HepG2 (cell line): ENCODE results near the gene CASTOR1. TPM values are rescaled to one million over a fixed set of nuclear protein-coding genes. Genes with fewer than 3 reads are reported as not detected.

Experiments used
- CBX2 ChIP-seq, 2 experiments: fragments of 200-600 bp in 1 of 2; sonication (generic); formaldehyde crosslinking in 1 of 2; IDR thresholded peaks; 2 replicates each; pipeline versions ENCODE4 v1.7.0 to v1.8.1; 2018 to 2022; ENCODE audit warnings: low read depth in 2 of 2, low read length in 1 of 2, mild to moderate bottlenecking in 1 of 2, missing genetic modification reagents in 1 of 2
- EHMT2 ChIP-seq: fragments of 200-600 bp; sonication (generic); IDR thresholded peaks from 2 replicates; pipeline ENCODE4 v1.7.0; 2017; ENCODE audit warnings: antibody characterized with exemption, low read depth, low read length, borderline replicate concordance
- FOXK1 ChIP-seq: sonication (generic); formaldehyde crosslinking; IDR thresholded peaks from 2 replicates; pipeline ENCODE4 v1.4.0; 2020; ENCODE audit warnings: low read depth, missing genetic modification reagents, borderline replicate concordance
- GATA4 ChIP-seq: sonication (generic); IDR thresholded peaks from 2 replicates; pipeline ENCODE4 v1.6.1; 2016; ENCODE audit warnings: antibody characterized with exemption, low read depth, borderline replicate concordance
- HNRNPLL ChIP-seq: fragments of 200-400 bp; formaldehyde crosslinking; IDR thresholded peaks from 2 replicates; pipeline ENCODE4 v1.6.1; 2017; ENCODE audit warnings: mild to moderate bottlenecking, low read depth, low read length; ENCODE audit not compliant: poor library complexity, severe bottlenecking
- MATR3 ChIP-seq: sonication (generic); formaldehyde crosslinking; IDR thresholded peaks from 2 replicates; pipeline ENCODE4 v1.4.0; 2020; ENCODE audit warnings: missing genetic modification reagents
- MBD4 ChIP-seq: IDR thresholded peaks from 2 replicates; pipeline ENCODE4 v1.6.1; 2012; ENCODE audit warnings: low read length, inconsistent platforms, borderline replicate concordance
- MYNN ChIP-seq: sonication (generic); formaldehyde crosslinking; IDR thresholded peaks from 2 replicates; pipeline ENCODE4 v1.4.0; 2020; ENCODE audit warnings: mild to moderate bottlenecking, low read depth, missing genetic modification reagents
- NFE2 ChIP-seq: sonication (generic); formaldehyde crosslinking; IDR thresholded peaks from 2 replicates; pipeline ENCODE4 v1.4.0; 2020; ENCODE audit warnings: missing genetic modification reagents
- NFYB ChIP-seq: sonication (generic); formaldehyde crosslinking; IDR thresholded peaks from 2 replicates; pipeline ENCODE4 v1.4.0; 2020; ENCODE audit warnings: missing genetic modification reagents
- PTBP1 ChIP-seq: fragments of 200-400 bp; formaldehyde crosslinking; IDR thresholded peaks from 2 replicates; pipeline ENCODE4 v1.6.1; 2018; ENCODE audit warnings: low read length, low read depth; ENCODE audit not compliant: poor library complexity, severe bottlenecking
- SMARCE1 ChIP-seq: fragments of 450-650 bp; IDR thresholded peaks from 2 replicates; pipeline ENCODE4 v1.6.1; 2017; ENCODE audit warnings: borderline replicate concordance
- TBX3 ChIP-seq: fragments of 450-650 bp; IDR thresholded peaks from 2 replicates; pipeline ENCODE4 v1.6.1; 2017; ENCODE audit warnings: antibody characterized with exemption, mild to moderate bottlenecking, inconsistent platforms, borderline replicate concordance
- YEATS4 ChIP-seq: sonication (generic); formaldehyde crosslinking; IDR thresholded peaks from 2 replicates; pipeline ENCODE4 v1.4.0; 2020; ENCODE audit warnings: missing genetic modification reagents, borderline replicate concordance
- ZFX ChIP-seq: sonication (generic); formaldehyde crosslinking; IDR thresholded peaks from 2 replicates; pipeline ENCODE4 v1.4.0; 2020; ENCODE audit warnings: mild to moderate bottlenecking, low read depth, missing genetic modification reagents, moderate library complexity
- ZNF451 ChIP-seq: sonication (generic); formaldehyde crosslinking; IDR thresholded peaks from 2 replicates; pipeline ENCODE4 v1.5.0; 2020; ENCODE audit warnings: mild to moderate bottlenecking, missing genetic modification reagents
- polyA plus RNA-seq, 8 experiments: library from polyadenylated mRNA; depleted of rRNA in 3 of 8; stranded (reverse) in 7 of 8; unstranded in 1 of 8; fragments of >200 nt; fragmentation: Illumina TruSeq in 4 of 8; extraction: Trizol in 4 of 8; gene quantifications; 2 replicates each; pipeline versions ENCODE4 v1.2.1 to v1.2.3, GENCODE V29; 2011 to 2016; ENCODE audit warnings: low read depth in 4 of 8, missing spikeins in 1 of 8, mixed read lengths in 1 of 8; ENCODE audit not compliant: insufficient read depth in 1 of 8
- total RNA-seq, 5 experiments: library from RNA; depleted of rRNA; stranded (reverse); fragments of >200 nt; fragmentation: Illumina TruSeq; extraction: Trizol; gene quantifications; 2 replicates each; pipeline ENCODE4 v1.2.3, GENCODE V29; 2016; ENCODE audit warnings: low read depth in 1 of 5
- TF ChIP-seq, protein P1 (sequence below): sonication (generic); formaldehyde crosslinking; IDR thresholded peaks from 2 replicates; pipeline ENCODE4 v1.8.0; 2022; ENCODE audit warnings: missing genetic modification reagents, low read depth, mild to moderate bottlenecking, borderline replicate concordance
- TF ChIP-seq, protein P2 (sequence below): sonication (generic); formaldehyde crosslinking; IDR thresholded peaks from 2 replicates; pipeline ENCODE4 v1.9.0; 2021; ENCODE audit warnings: missing genetic modification reagents, borderline replicate concordance
- TF ChIP-seq, protein P3 (sequence below): sonication (generic); formaldehyde crosslinking; IDR thresholded peaks from 2 replicates; pipeline ENCODE4 v1.4.0; 2020; ENCODE audit warnings: mild to moderate bottlenecking, missing genetic modification reagents, borderline replicate concordance
- TF ChIP-seq, protein P4 (sequence below): sonication (generic); formaldehyde crosslinking; IDR thresholded peaks from 2 replicates; pipeline ENCODE4 v1.8.0; 2022; ENCODE audit warnings: missing genetic modification reagents, mild to moderate bottlenecking, moderate library complexity, borderline replicate concordance
- TF ChIP-seq, protein P5 (sequence below): sonication (generic); formaldehyde crosslinking; IDR thresholded peaks from 2 replicates; pipeline ENCODE4 v1.5.0; 2020; ENCODE audit warnings: missing genetic modification reagents, mild to moderate bottlenecking, borderline replicate concordance

CASTOR1 gene
- total and polyA plus RNA-seq, 2 of the 13 experiments (the other 11 are each of a cell fraction or from before 2014, with no cell fraction given) = 2.6 to 4.4 TPM

DNA sequence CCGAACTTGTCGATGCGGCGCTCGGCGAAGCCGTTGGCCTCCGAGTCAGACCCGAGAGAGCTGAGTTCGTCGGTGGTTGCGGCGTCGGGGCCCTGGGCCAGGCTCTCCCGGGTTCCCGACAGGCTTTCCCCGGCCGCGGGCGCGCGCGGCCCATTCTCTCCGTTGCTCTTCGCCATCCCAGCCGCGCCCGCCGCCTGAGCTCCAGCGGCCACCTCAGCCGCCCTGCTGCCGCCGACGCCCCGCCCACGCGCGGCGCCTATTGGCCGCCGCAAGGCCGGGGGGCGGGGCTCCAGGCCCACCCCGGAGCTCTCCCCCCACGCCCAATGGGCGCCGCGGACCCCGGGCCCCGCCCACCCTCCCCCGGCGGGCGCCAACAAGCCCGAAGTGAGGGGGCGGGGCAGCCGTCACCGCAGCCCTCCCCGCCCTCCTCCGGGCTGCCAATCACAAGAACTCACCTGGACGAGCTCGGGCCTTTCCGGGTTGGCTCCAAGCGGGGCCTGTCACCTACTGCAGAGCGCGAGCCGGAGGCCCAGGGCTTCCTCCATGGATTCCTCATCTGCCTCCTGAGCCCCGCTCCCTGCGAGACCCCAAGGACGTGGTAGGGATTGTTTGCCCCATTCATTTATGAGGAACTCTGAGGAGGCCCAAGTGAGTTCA lies 37.5 kb upstream of the CASTOR1 start, which contains the start of gene TBC1D10A (continued):
- TF ChIP-seq CBX2 (IDR thresholded peaks at IDR 0.05; ENCODE audit: low read depth, low read length) (no peak), CBX2 (CRISPR knock-in tag; IDR thresholded peaks at IDR 0.05; ENCODE audit: low read depth) (no peak), HNRNPLL (no peak), MATR3 (CRISPR knock-in tag) (no peak), PTBP1 (no peak), MYNN (CRISPR knock-in tag) (no peak), NFYB (peak; percentile 66), TBX3 (no peak), YEATS4 (CRISPR knock-in tag) (no peak), EHMT2 (no peak), NFE2 (CRISPR knock-in tag) (no peak), MBD4 (no peak), GATA4 (no peak), SMARCE1 (no peak), ZFX (CRISPR knock-in tag) (peak; percentile 88), ZNF451 (CRISPR knock-in tag) (no peak), FOXK1 (CRISPR knock-in tag) (no peak)
- TF ChIP-seq, protein P1, sequence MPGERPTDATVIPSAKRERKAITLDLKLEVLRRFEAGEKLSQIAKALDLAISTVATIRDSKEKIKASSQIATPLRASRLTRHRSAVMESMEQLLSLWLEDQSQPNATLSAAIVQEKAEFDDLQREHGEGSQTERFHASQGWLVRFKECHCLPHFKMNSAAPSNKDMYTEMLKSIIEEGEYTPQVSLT (CRISPR knock-in tag) = no peak
- TF ChIP-seq, protein P2, sequence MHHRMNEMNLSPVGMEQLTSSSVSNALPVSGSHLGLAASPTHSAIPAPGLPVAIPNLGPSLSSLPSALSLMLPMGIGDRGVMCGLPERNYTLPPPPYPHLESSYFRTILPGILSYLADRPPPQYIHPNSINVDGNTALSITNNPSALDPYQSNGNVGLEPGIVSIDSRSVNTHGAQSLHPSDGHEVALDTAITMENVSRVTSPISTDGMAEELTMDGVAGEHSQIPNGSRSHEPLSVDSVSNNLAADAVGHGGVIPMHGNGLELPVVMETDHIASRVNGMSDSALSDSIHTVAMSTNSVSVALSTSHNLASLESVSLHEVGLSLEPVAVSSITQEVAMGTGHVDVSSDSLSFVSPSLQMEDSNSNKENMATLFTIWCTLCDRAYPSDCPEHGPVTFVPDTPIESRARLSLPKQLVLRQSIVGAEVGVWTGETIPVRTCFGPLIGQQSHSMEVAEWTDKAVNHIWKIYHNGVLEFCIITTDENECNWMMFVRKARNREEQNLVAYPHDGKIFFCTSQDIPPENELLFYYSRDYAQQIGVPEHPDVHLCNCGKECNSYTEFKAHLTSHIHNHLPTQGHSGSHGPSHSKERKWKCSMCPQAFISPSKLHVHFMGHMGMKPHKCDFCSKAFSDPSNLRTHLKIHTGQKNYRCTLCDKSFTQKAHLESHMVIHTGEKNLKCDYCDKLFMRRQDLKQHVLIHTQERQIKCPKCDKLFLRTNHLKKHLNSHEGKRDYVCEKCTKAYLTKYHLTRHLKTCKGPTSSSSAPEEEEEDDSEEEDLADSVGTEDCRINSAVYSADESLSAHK (CRISPR knock-in tag) = no peak
- TF ChIP-seq, protein P3, sequence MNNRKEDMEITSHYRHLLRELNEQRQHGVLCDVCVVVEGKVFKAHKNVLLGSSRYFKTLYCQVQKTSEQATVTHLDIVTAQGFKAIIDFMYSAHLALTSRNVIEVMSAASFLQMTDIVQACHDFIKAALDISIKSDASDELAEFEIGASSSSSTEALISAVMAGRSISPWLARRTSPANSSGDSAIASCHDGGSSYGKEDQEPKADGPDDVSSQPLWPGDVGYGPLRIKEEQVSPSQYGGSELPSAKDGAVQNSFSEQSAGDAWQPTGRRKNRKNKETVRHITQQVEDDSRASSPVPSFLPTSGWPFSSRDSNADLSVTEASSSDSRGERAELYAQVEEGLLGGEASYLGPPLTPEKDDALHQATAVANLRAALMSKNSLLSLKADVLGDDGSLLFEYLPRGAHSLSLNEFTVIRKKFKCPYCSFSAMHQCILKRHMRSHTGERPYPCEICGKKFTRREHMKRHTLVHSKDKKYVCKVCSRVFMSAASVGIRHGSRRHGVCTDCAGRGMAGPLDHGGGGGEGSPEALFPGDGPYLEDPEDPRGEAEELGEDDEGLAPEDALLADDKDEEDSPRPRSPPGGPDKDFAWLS (CRISPR knock-in tag) = no peak
- TF ChIP-seq, protein P4, sequence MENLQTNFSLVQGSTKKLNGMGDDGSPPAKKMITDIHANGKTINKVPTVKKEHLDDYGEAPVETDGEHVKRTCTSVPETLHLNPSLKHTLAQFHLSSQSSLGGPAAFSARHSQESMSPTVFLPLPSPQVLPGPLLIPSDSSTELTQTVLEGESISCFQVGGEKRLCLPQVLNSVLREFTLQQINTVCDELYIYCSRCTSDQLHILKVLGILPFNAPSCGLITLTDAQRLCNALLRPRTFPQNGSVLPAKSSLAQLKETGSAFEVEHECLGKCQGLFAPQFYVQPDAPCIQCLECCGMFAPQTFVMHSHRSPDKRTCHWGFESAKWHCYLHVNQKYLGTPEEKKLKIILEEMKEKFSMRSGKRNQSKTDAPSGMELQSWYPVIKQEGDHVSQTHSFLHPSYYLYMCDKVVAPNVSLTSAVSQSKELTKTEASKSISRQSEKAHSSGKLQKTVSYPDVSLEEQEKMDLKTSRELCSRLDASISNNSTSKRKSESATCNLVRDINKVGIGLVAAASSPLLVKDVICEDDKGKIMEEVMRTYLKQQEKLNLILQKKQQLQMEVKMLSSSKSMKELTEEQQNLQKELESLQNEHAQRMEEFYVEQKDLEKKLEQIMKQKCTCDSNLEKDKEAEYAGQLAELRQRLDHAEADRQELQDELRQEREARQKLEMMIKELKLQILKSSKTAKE (CRISPR knock-in tag) = no peak
- TF ChIP-seq, protein P5, sequence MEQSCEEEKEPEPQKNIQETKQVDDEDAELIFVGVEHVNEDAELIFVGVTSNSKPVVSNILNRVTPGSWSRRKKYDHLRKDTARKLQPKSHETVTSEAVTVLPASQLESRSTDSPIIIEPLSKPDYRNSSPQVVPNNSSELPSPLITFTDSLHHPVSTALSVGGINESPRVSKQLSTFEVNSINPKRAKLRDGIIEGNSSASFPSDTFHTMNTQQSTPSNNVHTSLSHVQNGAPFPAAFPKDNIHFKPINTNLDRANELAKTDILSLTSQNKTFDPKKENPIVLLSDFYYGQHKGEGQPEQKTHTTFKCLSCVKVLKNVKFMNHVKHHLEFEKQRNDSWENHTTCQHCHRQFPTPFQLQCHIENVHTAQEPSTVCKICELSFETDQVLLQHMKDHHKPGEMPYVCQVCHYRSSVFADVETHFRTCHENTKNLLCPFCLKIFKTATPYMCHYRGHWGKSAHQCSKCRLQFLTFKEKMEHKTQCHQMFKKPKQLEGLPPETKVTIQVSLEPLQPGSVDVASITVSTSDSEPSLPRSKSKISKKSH = no peak
